Activated CD4-positive, alpha-beta T cell treated with anti-CD3 and anti-CD28 coated beads, Interleukin-2, amount 10 ng/mL, durations not matched to agents 24 days and 14 days (primary cell): ENCODE data around the gene MAGEB16. TPM values are rescaled to one million over a fixed set of nuclear protein-coding genes. Genes with fewer than 3 reads are reported as not detected.

ENCODE experiments used
- total RNA-seq: library from RNA; stranded (reverse); gene quantifications from 2 replicates; pipeline ENCODE4 v1.2.3, GENCODE V29; 2022

Gene MAGEB16
- total RNA-seq, 1 donor from 2014 or later = not detected

Other genes with a start within 250 kb of the MAGEB16 start
- gene CFAP47, start 121.4 kb downstream of the MAGEB16 start, total RNA-seq = not detected in 2 replicates